Testis (tissue), 2 donors: ENCODE results near the gene SLC22A4.

Experiments used
- CTCF ChIP-seq, 3 experiments: fragments of 450-650 bp in 2 of 3; fragments of 200-600 bp in 1 of 3; sonication (generic) in 1 of 3; IDR thresholded peaks; one replicate each; pipeline ENCODE4 v1.5.1; 2016 to 2019; ENCODE audit warnings: antibody characterized with exemption in 3 of 3, mild to moderate bottlenecking in 2 of 3, moderate library complexity in 1 of 3
- POLR2A ChIP-seq: fragments of 450-650 bp; IDR thresholded peaks from one replicate; pipeline ENCODE4 v1.6.1; 2017; ENCODE audit warnings: antibody characterized with exemption, mild to moderate bottlenecking, moderate library complexity

DNA sequence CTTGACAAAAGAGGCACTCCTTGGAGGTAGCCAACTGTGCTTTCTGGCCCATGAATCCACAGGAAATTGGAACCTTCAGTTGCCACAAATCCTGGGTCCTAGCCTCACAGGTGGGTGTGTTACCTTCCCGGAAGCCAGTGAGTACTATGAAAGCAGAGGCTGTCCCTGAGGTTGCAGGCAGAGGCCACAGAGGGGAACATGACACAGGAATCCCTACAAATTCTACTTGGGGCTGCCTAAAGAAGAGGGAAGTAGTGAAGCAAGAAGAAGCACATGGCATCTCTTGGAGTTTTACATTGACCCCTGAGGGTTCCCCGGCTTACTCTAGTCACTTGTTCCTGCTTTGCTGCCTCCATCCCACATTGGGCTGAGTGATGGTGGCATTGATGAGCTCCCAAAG is 77.9 kb downstream of the SLC22A4 start:
- TF ChIP-seq CTCF (IDR thresholded peaks at IDR 0.05) (no peak), POLR2A (no peak)
